ENCODE measurements around the gene WDR27.
"Not testable (repeated sequence)": the region's sequence is repeated elsewhere in the genome, so short reads cannot be mapped to it uniquely, and the experiment has no call there.

WDR27 gene

DNA sequence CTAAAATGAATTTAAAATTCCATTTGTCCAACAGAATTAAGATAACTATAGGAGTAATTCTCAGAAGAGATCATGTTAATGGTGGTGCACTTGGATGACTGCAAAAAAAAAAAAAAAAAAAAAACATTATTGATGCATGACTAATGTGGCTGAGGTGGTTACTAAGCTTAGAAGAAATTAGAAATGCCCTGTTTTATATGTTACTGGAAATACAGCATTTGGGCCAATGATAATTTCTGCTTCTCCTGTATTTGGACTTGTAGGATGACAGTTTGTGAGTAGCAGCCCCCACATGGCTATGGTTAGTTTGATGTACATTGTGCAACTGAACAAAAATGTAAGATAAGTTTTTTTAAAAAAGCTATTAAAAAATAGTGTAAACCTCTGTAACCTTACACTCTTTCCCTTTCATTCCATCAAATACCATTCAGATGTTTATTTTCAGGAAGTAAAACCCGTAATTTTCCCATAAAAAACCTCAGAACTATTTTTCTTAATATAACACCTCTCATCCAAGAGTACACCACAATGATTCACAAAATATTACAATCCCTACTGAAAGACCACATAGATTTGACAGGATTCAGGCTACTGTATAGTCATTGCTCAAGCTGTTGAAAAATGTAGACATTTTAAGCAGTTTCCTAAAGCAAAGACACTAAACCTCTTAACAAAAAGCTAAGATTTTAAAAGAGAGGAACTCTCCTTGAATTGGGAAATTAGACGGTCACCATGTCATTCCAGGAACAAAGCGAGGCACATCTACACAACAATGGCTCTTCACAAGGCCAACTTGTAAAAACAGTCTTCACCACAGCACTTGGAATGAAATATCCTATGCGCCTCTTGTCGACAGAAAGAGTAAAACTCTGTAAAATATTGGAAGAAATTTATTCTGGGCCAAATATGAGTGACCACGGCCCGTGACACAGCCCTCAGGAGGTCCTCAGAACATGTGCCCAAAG, 83.0 kb downstream of the WDR27 start:
- no peak for DNase-seq (ENCODE audit: low read depth in 3 of 3, low spot score in 1 of 3)

DNA sequence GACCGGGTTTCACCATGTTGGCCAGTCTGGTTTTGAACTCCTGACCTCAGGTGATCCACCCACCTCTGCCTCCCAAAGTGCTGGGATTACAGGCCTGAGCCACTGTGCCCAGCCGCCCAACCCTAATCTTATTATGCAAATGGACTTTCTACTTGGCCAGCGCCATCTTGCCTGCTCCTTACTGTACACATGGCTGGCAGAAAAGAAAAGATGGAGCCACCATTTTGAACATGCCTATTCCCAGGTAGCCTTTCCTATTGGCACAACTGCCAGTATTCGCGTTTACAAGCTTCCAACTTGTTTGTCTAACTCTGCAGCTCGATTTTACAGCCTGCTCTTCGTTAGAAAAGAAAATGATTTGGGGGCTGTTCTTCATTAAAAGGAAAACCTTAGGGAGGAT, 84.3 kb downstream of the WDR27 start:
- no peak for DNase-seq (ENCODE audit: low read depth in 3 of 3, low spot score in 1 of 3)

DNA sequence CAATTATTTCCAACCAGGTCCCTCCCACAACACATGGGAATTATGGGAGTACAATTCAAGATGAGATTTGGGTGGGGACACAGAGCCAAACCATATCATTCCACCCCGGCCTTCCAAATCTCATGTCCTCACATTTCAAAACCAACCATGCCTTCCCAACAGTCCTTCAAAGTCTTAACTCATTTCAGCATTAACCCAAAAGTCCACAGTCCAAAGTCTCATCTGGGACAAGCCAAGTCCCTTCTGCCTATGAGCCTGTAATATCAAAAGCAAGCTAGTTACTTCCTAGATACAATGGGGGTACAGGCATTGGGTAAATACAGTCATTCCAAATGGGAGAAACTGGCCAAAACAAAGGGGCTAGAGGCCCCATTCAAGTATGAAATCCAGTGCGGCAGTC, 93.2 kb downstream of the WDR27 start:
- not testable (repeated sequence) for DNase-seq (ENCODE audit: low read depth in 3 of 3, low spot score in 1 of 3)

DNA sequence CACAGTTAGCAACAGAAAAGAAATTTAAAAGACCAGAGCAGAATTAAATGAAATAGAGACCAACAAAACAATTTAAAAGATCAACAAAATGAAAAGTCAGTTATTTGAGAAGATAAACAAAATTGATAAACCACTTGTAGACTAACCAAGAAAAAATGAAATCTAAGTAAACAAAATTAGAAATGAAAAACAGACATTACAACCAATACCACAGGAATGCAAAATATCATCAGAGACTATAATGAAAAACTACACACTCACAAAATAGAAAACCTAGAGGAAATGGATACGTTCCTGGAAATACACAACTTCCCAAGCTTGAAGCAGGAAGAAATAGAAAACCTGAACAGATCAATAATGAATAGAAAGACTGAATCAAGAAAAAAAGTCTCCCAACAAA, 97.8 kb downstream of the WDR27 start:
- no peak for DNase-seq (ENCODE audit: low read depth in 3 of 3, low spot score in 1 of 3)

DNA sequence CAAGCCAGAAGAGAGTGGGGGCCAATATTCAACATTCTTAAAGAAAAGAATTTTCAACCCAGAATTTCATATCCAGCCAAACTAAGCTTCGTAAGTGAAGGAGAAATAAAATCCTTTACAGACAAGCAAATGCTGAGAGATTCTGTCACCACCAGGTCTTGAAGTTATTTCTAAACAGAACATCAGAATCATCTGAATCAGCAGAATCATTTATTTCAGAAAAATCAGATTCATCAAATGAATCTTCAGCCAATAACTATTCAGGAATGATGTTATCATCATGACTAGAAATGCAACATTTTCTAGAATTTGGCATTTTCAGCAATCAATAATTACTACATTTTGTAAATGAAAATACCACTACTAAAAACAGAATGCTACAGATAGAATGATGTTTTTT, 100.7 kb downstream of the WDR27 start:
- not testable (repeated sequence) for DNase-seq (ENCODE audit: low read depth in 3 of 3, low spot score in 1 of 3)

DNA sequence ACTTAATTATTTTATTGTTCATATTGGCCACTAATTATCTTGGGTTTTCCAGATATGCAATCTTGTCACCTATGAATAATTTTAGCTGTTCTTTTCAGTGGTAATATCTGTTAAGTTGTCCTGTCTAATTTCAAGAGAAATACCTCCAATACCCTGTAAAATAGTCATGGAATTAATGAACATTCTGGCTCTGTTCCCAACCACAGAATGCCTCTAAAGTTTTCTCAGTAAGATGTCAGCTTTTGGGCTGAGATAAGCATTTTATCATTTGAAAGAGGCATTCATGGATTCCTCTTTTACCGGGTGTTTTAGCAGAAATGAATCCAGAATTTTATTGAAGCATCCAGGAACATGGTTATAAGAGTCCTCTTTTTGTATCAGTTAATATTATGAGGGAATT, 109.3 kb downstream of the WDR27 start:
- no peak for DNase-seq (ENCODE audit: low read depth in 3 of 3, low spot score in 1 of 3)

DNA sequence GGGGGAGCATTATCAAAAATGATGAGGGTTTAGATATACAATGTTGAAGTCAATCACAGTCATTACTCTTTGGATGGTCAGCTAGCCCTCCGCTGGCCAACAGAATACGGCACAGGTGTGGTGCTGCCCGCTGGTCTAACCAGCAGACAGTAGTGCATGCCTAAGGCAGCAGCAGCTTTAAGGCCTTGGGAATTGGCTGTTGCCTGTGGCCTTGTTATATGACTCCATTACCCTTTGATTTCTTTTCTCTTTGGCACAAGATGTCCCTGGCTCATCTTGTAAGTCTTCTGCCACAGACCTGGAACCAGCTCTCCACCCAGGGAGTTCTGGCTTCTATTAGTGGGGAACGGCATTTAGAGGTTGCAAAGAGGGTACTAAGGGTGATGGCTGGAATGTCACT, 110.2 kb downstream of the WDR27 start:
- DNase-seq (ENCODE audit: low read depth in 3 of 3, low spot score in 1 of 3) = no peak

DNA sequence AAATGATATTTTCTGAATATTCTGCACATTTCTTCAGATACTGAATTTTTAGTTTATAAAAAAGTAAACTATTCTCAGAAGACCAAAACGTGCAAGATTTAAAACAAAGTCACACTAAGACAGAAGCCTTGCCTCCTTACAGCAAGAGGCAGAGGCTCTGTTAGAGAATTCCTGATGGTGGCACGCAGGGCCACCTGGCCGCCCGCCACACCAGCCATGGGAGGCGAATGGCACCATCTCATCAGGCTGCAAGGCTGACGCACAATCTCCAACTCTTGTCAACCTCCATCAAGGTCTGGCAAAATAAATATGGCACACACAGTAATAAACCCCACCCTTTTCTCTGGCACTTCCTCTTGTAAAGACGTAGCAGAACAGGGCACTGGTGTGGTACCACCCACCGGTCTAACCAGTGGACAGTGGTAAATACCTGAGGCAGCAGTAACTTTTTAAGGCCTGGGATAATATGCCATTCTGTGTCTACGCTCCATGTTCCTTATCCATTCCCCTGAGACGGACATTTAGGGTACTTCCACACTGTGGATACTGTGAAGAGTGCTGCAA, 111.4 kb downstream of the WDR27 start:
- DNase-seq (ENCODE audit: low read depth in 3 of 3, low spot score in 1 of 3) = no peak

DNA sequence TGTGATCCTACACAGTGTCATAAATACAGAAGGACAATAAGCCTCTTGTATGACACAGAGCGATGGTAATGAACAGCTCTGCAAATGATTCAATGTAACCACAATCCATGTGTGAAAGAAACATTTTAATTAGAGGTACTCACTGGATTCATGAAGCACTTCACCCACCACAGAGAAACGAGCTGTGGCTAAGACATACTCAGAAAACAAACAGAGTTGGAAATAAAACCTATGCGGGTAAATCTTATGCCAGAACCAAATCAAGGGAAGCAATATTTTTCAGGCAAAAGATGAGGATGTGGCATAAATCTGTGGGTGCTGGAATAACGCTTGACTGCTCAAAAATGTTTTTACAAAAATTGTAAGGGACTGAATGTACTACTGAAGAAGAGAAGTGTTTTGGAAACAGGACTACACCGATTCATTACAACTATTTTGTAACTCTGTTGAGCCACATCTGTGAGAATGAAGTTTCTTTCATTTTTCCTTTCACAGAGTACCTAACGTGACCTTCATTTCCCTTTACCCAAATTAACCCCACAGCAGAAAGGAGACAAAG, 112.1 kb downstream of the WDR27 start:
- no peak for DNase-seq (ENCODE audit: low read depth in 3 of 3, low spot score in 1 of 3)

DNA sequence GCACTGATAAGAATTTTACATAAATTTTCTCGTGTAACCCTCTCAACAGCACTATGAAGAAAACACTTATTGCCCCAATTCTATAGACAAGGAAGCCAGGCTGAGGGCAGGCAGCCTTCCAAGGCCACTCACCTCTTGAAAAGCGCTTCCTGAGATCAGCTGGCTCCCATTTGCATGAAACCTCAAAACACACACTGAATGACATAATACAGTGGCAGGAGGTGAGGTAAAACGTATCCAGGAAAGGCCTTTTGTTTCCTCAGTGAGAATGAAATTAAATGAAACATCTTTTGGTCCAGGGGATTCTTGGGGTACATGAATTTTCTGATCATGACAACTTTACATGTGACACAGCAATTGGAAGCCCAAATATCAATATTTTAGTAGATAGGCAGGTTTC, 112.5 kb downstream of the WDR27 start:
- no peak for DNase-seq (ENCODE audit: low read depth in 3 of 3, low spot score in 1 of 3)

DNA sequence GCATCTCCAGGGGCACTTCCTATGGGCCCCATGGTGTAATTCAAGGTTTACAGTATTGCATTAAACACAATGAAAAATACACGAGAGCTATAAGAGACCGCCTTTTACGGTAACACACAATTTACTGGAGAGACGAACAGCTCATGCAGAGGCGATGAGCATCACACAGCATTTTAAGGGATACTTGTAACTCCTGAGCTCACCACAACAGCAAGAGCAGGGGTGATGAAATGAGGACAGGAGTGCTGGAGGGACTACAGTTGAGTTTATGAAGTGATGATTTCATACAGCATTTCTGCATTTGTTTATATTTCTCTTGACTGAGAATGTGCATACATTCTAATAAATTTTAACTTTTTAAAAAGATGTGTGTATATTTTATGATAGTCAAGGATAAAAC, 113.9 kb downstream of the WDR27 start:
- DNase-seq (ENCODE audit: low read depth in 3 of 3, low spot score in 1 of 3) = no peak

DNA sequence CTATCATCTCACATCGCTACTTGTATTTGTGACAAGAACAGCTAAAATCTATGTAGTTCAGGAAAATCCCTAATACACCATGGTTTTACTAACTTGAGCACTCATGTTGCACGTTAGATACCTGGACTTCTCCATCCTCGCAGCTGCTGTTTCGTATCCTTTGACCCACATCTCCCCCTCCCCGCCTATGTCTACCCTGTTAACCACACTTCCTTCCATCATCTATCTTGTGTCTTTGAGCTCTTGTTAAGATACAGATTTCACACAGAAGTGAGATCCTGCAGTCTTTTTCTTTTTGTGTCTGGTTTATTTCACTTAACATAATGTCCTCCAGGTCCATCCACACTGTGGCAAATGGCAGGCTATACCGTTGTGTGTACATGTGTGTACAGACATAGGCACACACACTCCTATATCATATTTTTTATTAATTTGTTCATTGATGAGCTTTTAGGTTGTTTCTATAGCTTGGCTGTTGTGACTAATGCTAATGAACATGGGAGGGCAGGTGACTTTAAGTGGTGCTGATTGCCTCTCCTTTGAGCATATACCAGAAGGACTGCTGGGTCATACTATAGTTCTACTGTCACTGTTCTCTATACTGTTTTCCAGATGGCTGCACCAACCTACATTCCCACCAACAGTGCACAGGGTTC, 117.8 kb downstream of the WDR27 start:
- no peak for DNase-seq (ENCODE audit: low read depth in 3 of 3, low spot score in 1 of 3)

DNA sequence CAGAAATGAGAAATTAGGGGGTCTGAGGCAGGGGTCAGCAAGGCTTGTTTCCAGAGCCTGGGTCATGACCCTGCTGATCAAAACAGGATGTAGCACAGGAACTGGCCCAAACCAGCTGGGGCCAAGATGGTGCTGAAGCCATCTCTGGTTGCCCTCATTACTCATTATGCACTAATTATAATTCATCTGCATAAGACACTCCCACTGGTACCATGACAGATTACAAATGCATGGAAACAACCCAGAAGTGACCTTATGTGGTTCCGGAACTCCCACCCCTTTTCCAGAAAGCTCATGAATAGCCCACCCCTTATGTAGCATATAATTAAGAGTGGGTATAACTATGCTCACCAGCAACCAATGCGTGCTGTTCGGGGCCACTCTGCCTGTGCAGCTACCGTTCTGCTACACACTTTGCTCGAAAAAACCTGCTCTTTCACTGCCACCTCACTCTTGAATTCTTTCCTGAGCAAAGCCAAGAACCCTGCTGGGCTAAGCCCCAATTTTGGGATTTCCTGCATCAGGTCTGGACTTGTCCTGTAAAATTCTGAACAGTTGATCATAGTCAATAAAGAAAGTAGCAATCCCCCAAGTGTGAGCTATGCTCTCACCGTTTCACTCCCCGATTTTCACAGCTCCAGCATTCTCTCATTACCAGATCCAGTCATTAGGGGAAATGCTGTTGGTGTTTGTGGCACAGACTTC, 122.3 kb downstream of the WDR27 start:
- no peak for DNase-seq (ENCODE audit: low read depth in 3 of 3, low spot score in 1 of 3)

DNA sequence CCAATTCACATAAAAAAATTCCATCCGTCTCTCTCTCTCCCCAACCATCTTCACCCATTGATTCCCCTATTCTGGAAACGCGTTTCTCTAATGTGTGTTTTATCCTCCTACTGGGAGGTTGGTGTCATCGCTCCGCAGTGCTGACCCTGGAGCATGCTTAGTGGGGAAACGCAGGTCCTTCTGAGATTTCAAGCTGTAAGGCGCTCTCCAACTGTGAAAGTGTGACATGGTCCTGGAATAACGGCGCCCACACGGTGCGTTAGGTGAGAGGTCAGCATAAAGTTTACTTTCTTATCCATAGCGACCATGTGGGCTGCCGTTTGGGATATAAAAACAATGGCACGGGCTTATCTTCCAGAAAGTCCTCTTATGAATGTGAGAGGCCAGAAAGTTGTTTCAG, 123.9 kb downstream of the WDR27 start:
- DNase-seq (ENCODE audit: low read depth in 3 of 3, low spot score in 1 of 3) = no peak

DNA sequence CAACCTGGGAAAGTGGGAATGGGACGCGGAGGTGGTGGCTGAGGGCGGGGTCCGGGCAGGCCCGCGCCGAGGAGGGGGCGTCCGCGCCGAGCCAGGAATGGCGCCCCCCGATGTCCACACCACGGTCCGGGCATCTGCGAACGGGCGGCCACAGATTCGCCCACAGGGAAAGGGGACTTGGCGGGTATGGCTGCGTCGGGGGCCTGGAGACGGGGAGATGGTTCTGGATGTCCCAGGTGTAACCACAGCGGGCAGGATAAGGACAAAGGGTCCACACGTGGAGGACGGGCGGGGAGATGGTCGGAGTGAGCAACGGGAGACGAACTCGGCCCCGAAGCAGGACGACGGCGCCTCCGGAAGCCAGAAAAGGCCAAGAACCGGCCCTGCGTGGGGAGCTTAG, 124.6 kb downstream of the WDR27 start:
- DNase-seq (ENCODE audit: low read depth in 3 of 3, low spot score in 1 of 3) = no peak

DNA sequence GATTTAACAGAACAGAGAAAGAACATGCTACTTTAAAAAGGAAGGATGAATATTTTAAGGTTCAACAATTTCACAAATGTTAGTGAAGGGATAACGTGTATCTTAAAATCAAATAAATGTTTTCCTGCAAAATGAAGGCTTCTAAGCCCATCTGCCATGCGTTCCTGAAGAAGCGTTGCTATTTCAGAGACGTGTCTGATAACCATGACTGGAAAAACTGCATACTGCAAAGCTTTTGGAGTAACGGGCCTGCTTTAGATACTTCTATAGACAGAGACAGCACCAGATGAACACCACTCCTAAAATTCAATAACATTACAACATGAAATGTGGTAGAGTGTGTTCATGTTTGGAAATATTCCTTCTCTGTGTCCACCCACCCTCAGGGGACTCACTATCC, 126.0 kb downstream of the WDR27 start:
- no peak for DNase-seq (ENCODE audit: low read depth in 3 of 3, low spot score in 1 of 3)

DNA sequence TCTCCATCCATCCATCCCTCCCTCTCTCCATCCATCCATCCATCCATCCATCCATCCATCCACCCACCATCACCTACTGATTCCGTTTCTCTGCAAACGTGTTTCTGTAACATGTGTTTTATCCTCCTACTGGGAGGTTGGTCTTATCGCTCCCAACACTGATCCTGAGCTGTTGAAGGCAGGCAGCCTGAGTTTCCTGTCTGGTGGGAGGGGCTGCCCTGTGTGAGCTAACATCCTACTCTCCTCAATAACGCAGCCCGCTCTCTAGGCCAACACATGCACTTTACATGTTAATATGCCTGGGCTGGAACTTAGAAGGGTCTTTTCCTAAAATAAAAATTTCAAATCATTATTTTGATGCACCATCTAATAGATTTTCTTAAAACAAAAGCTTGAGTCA, 126.5 kb downstream of the WDR27 start:
- no peak for DNase-seq (ENCODE audit: low read depth in 3 of 3, low spot score in 1 of 3)

DNA sequence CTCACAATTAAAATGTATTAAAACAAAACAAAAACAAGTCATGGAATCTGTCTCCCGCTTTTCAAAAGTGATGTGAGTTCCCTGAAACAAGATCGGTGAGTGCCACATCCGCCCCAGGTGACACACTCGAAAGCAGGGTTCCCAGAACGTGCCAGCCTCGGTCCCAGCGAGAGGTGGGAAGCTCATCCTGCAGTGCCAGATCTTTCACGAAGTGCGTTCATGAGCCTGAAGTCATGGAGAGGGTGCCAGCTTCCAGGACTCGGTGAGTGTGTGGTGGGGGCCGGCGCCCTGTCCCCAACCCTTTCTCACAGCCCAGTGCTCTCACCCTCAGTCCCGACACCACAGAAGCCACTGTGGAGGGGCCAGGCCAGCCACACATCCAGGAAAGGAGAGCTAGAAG, 127.4 kb downstream of the WDR27 start:
- DNase-seq (ENCODE audit: low read depth in 3 of 3, low spot score in 1 of 3) = no peak

DNA sequence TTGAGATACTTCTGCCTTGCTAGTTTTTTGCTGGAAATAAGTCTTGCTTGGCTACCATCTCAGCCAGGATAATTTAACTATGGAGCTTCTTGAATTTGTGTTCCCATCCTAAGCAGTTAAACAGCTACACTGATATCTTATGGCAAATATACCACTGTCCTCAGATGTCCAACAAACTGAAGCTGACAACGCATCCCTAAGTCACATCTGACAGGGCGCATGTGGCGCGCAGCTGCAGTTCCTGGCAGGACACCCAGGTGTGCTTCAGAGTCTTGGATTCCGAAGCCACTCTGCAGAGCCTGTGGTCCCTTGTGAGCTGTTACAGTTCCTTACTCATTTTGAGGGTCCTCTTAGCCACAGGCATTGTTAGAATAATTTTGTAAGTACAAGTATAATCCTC, 127.9 kb downstream of the WDR27 start:
- no peak for DNase-seq (ENCODE audit: low read depth in 3 of 3, low spot score in 1 of 3)

DNA sequence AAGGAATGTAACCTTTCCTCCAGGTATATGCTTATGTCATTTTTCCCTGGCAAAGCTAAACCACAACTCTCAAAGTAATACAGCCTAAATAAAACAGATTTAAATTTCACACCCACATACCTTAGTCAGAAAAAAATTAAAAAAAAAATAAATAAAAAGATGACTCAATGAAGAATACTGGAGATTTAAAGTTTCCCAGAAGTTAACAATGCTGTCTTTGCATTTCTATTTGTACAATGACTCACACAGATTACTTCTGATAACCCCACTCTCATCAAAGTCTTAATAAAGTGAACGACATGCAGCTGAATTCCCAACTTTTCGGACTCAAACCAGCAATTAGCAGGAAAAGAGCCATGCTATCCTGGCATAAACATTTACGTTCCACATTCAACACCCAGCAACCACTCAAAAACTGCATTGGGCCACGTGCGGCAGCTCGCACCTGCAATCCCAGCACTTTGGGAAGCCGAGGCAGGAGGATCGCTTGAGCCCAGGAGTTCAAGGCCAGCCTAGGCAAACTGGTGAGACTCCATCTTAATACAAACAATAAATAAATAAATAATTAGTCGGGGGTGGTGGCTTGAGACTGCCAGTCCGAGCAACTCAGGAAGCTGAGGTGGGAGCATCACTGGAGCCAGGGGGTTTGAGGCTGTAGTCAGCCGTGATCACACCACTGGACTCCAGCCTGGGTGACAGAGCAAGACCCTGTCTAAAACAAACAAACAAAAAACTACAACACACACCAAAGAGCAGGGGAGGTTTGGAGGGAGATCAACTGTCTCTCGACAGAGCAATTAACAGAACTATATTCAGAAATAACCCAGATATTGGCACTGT, 130.5 kb downstream of the WDR27 start:
- no peak for DNase-seq (ENCODE audit: low read depth in 3 of 3, low spot score in 1 of 3)

Measured in stimulated activated CD4-positive, alpha-beta T cell treated with anti-CD3 and anti-CD28 coated beads, TNF-alpha, amount 100 ng/mL, for 1 hour (primary cell).